ENCODE measurements around the gene NEK2.
"Not testable (repeated sequence)": the region's sequence is repeated elsewhere in the genome, so short reads cannot be mapped to it uniquely, and the experiment has no call there.

The NEK2 gene

GRCh38 chr1:211675230-211676105, at the start of gene NEK2:
Gene NEK2, minus strand, starts transcription at chr1:211675621. Its CDS starts 142 bp downstream, at chr1:211675479.
- peak; percentile 95 for DNase-seq (ENCODE audit: low spot score)

DNA sequence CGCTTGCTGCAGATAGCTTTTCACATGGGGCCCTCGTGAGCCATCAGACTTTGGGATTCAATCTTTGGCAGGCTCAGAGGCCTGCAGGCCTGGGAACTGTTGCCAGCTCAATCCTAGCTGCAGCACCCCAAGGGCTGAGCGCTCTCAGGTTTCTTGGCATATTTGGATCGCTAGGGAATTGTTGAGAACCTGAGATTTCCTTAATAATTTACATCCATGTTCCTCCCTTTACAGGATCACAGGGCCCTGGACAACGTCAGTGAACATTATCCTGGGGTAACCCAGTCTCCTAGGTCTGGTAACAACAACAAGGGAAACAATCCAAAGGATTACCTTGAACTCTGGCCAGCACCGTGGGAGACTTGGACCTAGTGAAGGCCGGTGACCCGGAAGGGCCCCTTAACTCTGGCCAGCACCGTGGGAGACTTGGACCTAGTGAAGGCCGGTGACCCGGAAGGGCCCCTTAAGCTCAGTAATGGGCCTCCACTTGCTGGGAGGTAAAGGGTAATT, 49.3 kb upstream of the NEK2 start:
- DNase-seq (ENCODE audit: low spot score) = no peak

GRCh38 chr1:211723273-211723672, 47.9 kb upstream of the NEK2 start:
- DNase-seq (ENCODE audit: low spot score) = no peak

- DNase-seq (ENCODE audit: low spot score) = no peak
These were observed 47.1 kb upstream of the NEK2 start for GRCh38 chr1:211722277-211723175.

- not testable (repeated sequence) for DNase-seq (ENCODE audit: low spot score)
These were observed 41.1 kb upstream of the NEK2 start for GRCh38 chr1:211716555-211716954.

GRCh38 chr1:211715971-211716370, 40.5 kb upstream of the NEK2 start:
- no peak for DNase-seq (ENCODE audit: low spot score)

GRCh38 chr1:211714154-211714553, 38.7 kb upstream of the NEK2 start:
- no peak for DNase-seq (ENCODE audit: low spot score)

- DNase-seq (ENCODE audit: low spot score) = no peak
These were observed 37.8 kb upstream of the NEK2 start for GRCh38 chr1:211713231-211713630.

DNA sequence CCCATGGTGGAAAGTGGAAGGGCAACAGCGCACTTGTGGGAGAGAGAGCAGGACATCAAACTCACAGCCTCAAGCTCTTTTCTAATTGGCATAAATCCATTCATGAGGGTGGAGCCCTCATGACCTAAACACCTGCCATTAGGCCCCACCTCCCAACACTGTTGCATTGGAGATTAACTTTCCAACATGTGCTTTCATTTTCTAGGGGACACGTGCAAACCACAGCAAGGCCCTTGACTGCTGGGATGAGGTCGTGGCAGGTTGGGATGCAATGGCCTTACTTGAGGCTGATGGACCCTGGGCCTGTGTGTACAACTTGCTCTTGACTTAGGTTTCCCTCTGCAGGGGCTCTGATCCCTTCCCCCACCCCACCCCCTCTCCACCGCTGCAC, 35.9 kb upstream of the NEK2 start:
- DNase-seq (ENCODE audit: low spot score) = no peak

DNA sequence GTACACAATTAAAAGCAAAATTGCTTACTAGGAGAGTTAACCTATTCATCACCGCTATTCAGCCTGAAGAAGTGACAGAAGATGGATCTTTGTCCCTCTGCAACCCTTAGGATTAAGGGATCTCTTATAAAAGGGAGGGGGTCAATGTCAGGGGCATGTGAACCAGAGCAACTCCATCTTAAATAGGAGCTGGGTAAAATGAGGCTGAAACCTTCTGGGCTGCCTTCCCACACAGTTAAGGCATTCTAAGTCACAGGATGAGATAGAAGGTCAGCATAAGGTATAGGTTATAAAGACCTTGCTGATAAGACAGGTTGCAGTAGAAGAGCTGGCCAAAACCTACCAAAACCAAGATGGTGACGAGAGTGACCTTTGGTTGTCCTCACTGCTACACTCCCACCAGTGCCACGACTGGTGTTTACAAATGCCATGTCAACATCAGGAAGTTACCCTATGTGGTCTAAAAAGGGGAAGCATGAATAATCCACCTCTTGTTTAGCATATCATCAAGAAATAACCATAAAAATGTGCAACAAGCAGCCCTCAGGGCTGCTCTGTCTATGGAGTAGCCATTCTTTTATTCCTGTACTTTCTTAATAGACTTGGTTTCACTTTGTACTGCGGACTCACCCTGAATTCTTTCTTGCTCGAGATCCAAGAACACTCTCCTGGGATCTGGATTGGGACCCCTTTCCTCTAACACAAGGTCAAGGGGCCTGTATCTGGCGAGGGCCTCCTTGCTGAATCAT, 35.3 kb upstream of the NEK2 start:
- no peak for DNase-seq (ENCODE audit: low spot score)

- DNase-seq (ENCODE audit: low spot score) = no peak
These were observed 33.5 kb upstream of the NEK2 start for GRCh38 chr1:211708926-211709325.

GRCh38 chr1:211708006-211708405, 32.6 kb upstream of the NEK2 start:
- DNase-seq (ENCODE audit: low spot score) = no peak

- no peak for DNase-seq (ENCODE audit: low spot score)
These were observed 30.2 kb upstream of the NEK2 start for GRCh38 chr1:211705467-211706091.

GRCh38 chr1:211704543-211704942, 29.1 kb upstream of the NEK2 start:
- DNase-seq (ENCODE audit: low spot score) = no peak

DNA sequence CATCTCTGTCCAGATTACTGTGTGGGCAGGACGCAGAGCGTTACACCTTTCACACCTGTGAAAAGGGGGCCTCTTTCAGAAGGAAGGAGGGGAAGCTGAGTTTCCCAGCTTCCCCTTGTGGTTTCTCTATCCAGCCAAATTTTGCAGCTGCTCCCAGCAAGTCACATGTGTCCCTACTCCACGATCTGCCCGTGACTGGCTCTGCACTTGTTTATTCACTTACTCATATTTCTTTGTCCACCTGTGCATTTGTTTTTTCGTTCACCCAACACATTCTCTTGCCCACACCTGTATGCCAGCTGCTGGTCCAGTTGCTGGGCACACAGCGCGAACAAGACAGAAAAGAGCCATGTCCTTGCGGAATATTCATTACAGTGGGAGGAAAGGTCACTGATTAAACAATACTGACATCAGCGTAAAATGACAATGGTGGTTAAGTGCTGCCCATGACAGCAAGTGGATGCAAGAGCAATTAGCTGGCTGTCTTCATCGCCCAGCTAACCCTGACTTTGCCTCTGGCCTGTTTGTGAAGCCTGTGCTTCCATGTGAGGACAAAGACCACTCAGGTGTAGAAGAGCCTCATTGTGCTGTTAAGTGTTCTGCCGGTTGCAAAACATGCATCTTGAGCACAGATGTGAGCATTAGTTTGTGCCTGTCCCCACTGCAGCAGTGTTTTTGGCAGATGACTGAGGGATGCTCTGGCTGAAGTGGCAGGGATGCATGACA, 28.6 kb upstream of the NEK2 start:
- no peak for DNase-seq (ENCODE audit: low spot score)

GRCh38 chr1:211701733-211702132, 26.3 kb upstream of the NEK2 start:
- no peak for DNase-seq (ENCODE audit: low spot score)

DNA sequence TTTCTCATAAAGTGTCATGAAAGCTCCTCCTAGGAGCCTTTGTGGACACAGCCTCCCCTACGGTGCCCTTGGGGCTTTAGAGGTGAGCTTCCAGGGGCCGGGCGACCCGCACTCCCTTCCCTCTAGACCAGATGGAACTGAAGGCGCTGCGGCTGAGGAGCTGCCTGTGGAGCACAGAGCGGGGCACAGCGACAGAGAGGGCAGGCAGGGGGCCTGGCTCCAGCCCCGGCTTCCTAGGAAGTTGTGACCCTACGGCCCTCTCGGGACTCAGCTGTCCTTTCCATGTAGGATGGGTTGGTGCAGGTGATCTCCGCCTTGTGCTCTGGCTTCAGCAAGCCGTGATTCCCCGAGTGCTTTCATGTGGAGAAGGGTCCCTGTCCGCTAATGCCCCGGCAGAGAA, 23.6 kb upstream of the NEK2 start:
- no peak for DNase-seq (ENCODE audit: low spot score)

- peak; percentile 69 for DNase-seq (ENCODE audit: low spot score)
These were observed 23.0 kb upstream of the NEK2 start for GRCh38 chr1:211698161-211699026.

GRCh38 chr1:211697356-211697755, 21.9 kb upstream of the NEK2 start:
- no peak for DNase-seq (ENCODE audit: low spot score)

Measured in LoVo (cell line).